ENCODE measurements around the gene STPG3. TPM values are rescaled to one million over a fixed set of nuclear protein-coding genes. Genes with fewer than 3 reads are reported as not detected.

The STPG3 gene
- total RNA-seq, 2 experiments from 2014 or later, result not detected

- CTCF ChIA-PET, result interaction anchor here (1.2 to 1.7 kb wide), 2 partner anchors 10 to 40 kb away, joined by 3 to 6 read pairs; no protein-coding TSS in a partner anchor
- Mint-ChIP-seq H3K4me1 (ENCODE audit: low read depth) (peaks cover 11% of the 10 kb centered on the region), H3K9me3 (no peaks in the 10 kb centered on the region), H3K27me3 (ENCODE audit: low read depth) (peaks cover 4% of the 10 kb centered on the region), H3K4me3 (no peak overlapping the region), H3K27ac (no peak overlapping the region), H3K36me3 (ENCODE audit: low read depth) (no peaks in the 10 kb centered on the region)
- intact Hi-C loops (cut with micrococcal nuclease), result no loop called here
- no peak for DNase-seq
Observed at GRCh38 chr9:137276473-137277328, 25.6 kb downstream of the STPG3 start.

- Mint-ChIP-seq H3K9me3 (no peaks in the 10 kb centered on the region), H3K27me3 (ENCODE audit: low read depth) (peaks cover 8% of the 10 kb centered on the region), H3K36me3 (ENCODE audit: low read depth) (no peaks in the 10 kb centered on the region), H3K27ac (no peak within 1 kb of the TSS), H3K4me3 (peak within 1 kb of the TSS; percentile 59), H3K4me1 (ENCODE audit: low read depth) (peaks cover 11% of the 10 kb centered on the region)
- CTCF ChIA-PET, result interaction anchor here (1.7 kb wide), 1 partner anchor 9 kb away, joined by 6 read pairs; no protein-coding TSS in a partner anchor
- peak; percentile 61 for DNase-seq
- intact Hi-C loops (cut with micrococcal nuclease), result no loop called here
Observed at GRCh38 chr9:137277329-137278041, 26.4 kb downstream of the STPG3 start, which contains the start of gene TOR4A. TSS of gene TOR4A (plus strand) at chr9:137277726. CDS start at chr9:137278690, 964 bp downstream.

GRCh38 chr9:137278061-137278701 is 27.1 kb downstream of the STPG3 start:
- DNase-seq, result no peak
- H3K27me3 Mint-ChIP-seq (ENCODE audit: low read depth), result peaks cover 11% of the 10 kb centered on the region
- intact Hi-C loops (cut with micrococcal nuclease), result no loop called here
- CTCF ChIA-PET, result interaction anchor here (1.7 kb wide), 1 partner anchor 9 kb away, joined by 6 read pairs; no protein-coding TSS in a partner anchor
- H3K9me3 Mint-ChIP-seq, result no peaks in the 10 kb centered on the region
- peak overlapping the region; percentile 59 for H3K4me3 Mint-ChIP-seq
- no peak overlapping the region for H3K27ac Mint-ChIP-seq
- no peaks in the 10 kb centered on the region for H3K36me3 Mint-ChIP-seq (ENCODE audit: low read depth)
- peaks cover 11% of the 10 kb centered on the region for H3K4me1 Mint-ChIP-seq (ENCODE audit: low read depth)

GRCh38 chr9:137278721-137279711 is 27.9 kb downstream of the STPG3 start:
- Mint-ChIP-seq H3K9me3 (no peaks in the 10 kb centered on the region), H3K4me1 (ENCODE audit: low read depth) (peaks cover 11% of the 10 kb centered on the region), H3K27me3 (ENCODE audit: low read depth) (peaks cover 13% of the 10 kb centered on the region), H3K4me3 (no peak overlapping the region), H3K36me3 (ENCODE audit: low read depth) (no peaks in the 10 kb centered on the region), H3K27ac (no peak overlapping the region)
- DNase-seq, result no peak
- CTCF ChIA-PET, result no interaction called here
- intact Hi-C loops (cut with micrococcal nuclease), result no loop called here

- peaks cover 11% of the 10 kb centered on the region for H3K4me1 Mint-ChIP-seq (ENCODE audit: low read depth)
- no peak for DNase-seq
- intact Hi-C loops (cut with micrococcal nuclease), result no loop called here
- H3K4me3 Mint-ChIP-seq, result no peak overlapping the region
- H3K9me3 Mint-ChIP-seq, result no peaks in the 10 kb centered on the region
- no peaks in the 10 kb centered on the region for H3K36me3 Mint-ChIP-seq (ENCODE audit: low read depth)
- no peak overlapping the region for H3K27ac Mint-ChIP-seq
- CTCF ChIA-PET, result no interaction called here
- H3K27me3 Mint-ChIP-seq (ENCODE audit: low read depth), result peaks cover 13% of the 10 kb centered on the region
Observed at GRCh38 chr9:137279741-137280473, 28.8 kb downstream of the STPG3 start.

GRCh38 chr9:137280474-137281344 is 29.6 kb downstream of the STPG3 start:
- no peak overlapping the region for H3K27ac Mint-ChIP-seq
- peaks cover 9% of the 10 kb centered on the region for H3K4me1 Mint-ChIP-seq (ENCODE audit: low read depth)
- no peak overlapping the region for H3K4me3 Mint-ChIP-seq
- intact Hi-C loops (cut with micrococcal nuclease), result no loop called here
- peaks cover 13% of the 10 kb centered on the region for H3K27me3 Mint-ChIP-seq (ENCODE audit: low read depth)
- DNase-seq, result no peak
- no peaks in the 10 kb centered on the region for H3K36me3 Mint-ChIP-seq (ENCODE audit: low read depth)
- CTCF ChIA-PET, result no interaction called here
- H3K9me3 Mint-ChIP-seq, result no peaks in the 10 kb centered on the region

GRCh38 chr9:137281345-137282116 is 30.4 kb downstream of the STPG3 start:
- Mint-ChIP-seq H3K4me3 (no peak overlapping the region), H3K36me3 (ENCODE audit: low read depth) (no peaks in the 10 kb centered on the region), H3K9me3 (no peaks in the 10 kb centered on the region), H3K4me1 (ENCODE audit: low read depth) (peaks cover 8% of the 10 kb centered on the region), H3K27ac (no peak overlapping the region), H3K27me3 (ENCODE audit: low read depth) (peaks cover 13% of the 10 kb centered on the region)
- intact Hi-C loops (cut with micrococcal nuclease), result no loop called here
- CTCF ChIA-PET, result no interaction called here
- DNase-seq, result no peak

GRCh38 chr9:137286975-137287383 is 35.9 kb downstream of the STPG3 start:
- H3K4me1 Mint-ChIP-seq (ENCODE audit: low read depth), result no peaks in the 10 kb centered on the region
- CTCF ChIA-PET, result interaction anchor here (0.6 to 1.3 kb wide), 7 partner anchors 10 to 306 kb away, joined by 3 to 6 read pairs (median 4); partner anchors contain the start of gene TOR4A
- peaks cover 10% of the 10 kb centered on the region for H3K27me3 Mint-ChIP-seq (ENCODE audit: low read depth)
- H3K4me3 Mint-ChIP-seq, result no peak overlapping the region
- peak; percentile 46 for DNase-seq
- no peaks in the 10 kb centered on the region for H3K36me3 Mint-ChIP-seq (ENCODE audit: low read depth)
- no peaks in the 10 kb centered on the region for H3K9me3 Mint-ChIP-seq
- intact Hi-C loops (cut with micrococcal nuclease), result no loop called here
- H3K27ac Mint-ChIP-seq, result no peak overlapping the region

GRCh38 chr9:137293094-137293481 is 42.0 kb downstream of the STPG3 start:
- H3K9me3 Mint-ChIP-seq, result peaks cover 1% of the 10 kb centered on the region
- H3K4me1 Mint-ChIP-seq (ENCODE audit: low read depth), result peaks cover 8% of the 10 kb centered on the region
- intact Hi-C loops (cut with micrococcal nuclease), result no loop called here
- DNase-seq, result no peak
- no peak overlapping the region for H3K4me3 Mint-ChIP-seq
- no peaks in the 10 kb centered on the region for H3K36me3 Mint-ChIP-seq (ENCODE audit: low read depth)
- CTCF ChIA-PET, result interaction anchor here (0.6 to 1.4 kb wide), 2 partner anchors 113 to 232 kb away, joined by 3 read pairs; no protein-coding TSS in a partner anchor
- no peak overlapping the region for H3K27ac Mint-ChIP-seq
- peaks cover 20% of the 10 kb centered on the region for H3K27me3 Mint-ChIP-seq (ENCODE audit: low read depth)
